Measurements from ENCODE around the gene PHLDB3.

- no peak for TF ChIP-seq RAD21 (conservative IDR thresholded peaks at IDR 0.05)
- no peak for TF ChIP-seq REST (IDR thresholded peaks at IDR 0.05; ENCODE audit: borderline replicate concordance)
- no peak for TF ChIP-seq TAF1 (IDR thresholded peaks at IDR 0.05; ENCODE audit: low read depth)
- no peak for TF ChIP-seq CTCF (IDR thresholded peaks at IDR 0.05; ENCODE audit: poor library complexity, severe bottlenecking)
- no peak for TF ChIP-seq EZH2 (IDR thresholded peaks at IDR 0.05; ENCODE audit: borderline replicate concordance, insufficient read depth, low read length, poor library complexity, severe bottlenecking)
- no peak for TF ChIP-seq POLR2AphosphoS5 (IDR thresholded peaks at IDR 0.05)
- no peak for TF ChIP-seq SMC3 (conservative IDR thresholded peaks at IDR 0.05; ENCODE audit: poor library complexity)
Measured at GRCh38 chr19:43438291-43439031, 66.1 kb downstream of the PHLDB3 start.

Data from neural cell (in vitro differentiated cells).